HG02623 (cell line): Measurements from ENCODE around the gene MYO3B.
"Not testable (repeated sequence)": the region's sequence is repeated elsewhere in the genome, so short reads cannot be mapped to it uniquely, and the experiment has no call there.

Experiments
- ATAC-seq: cut with Tn5 transposase; IDR thresholded peaks from one replicate; pipeline ENCODE4 v1.9.1; 2021; ENCODE audit warnings: moderate library complexity; ENCODE audit not compliant: unreplicated experiment

The MYO3B gene

DNA sequence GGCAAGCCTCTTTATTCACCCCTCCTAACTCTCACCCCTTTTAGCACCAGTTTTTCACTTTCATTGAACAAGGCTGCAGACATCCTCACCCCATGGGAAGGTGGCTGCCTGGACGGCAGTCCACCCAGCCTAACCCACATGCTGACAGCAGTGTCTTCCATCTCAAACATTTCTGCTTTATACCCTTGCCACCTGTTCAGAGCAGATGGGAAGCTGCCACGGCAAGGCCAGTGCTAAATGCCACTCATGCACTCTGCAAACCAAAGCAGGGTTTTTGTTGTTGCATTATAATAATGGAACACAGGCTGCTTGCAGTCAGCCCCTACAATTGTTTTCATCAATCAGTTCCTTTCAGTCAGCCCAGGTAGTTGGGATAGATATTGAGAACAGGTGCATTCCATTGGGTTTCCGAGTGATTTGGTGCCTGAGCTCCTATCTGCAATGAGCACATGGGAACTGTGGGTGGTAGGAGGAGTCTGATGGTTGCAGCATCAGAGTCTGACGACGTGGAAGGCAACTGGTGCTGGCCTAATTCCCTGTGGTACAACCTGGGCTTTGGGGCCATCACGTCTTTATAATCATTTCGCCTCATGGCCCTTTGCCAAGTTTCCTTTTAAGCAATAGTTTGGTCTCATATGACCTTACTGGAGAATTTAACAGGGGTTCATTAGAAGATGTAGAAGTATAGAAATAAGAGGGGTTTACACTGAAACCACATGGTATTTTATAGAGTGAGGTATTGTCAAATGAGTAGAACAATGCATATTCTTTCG is 284.7 kb downstream of the MYO3B start:
- no peak for ATAC-seq

DNA sequence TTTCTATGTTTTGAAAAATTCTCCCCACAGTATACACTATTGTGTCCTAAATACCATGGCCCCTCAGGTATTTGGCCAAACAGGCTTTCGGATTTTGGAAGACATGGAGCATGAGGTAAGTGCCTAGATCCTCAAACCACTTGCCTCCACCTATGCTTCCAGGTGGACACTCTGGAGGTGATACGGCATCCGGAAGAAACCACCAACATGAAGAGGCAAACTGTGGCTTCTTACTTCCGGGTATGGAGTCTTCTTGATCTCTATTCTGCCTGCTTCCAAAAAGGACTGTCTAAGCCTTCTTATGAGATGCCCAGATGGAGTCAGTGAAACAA is 285.2 kb downstream of the MYO3B start:
- ATAC-seq, result no peak

- no peak for ATAC-seq
Observed at GRCh38 chr2:170464268-170464667, 286.3 kb downstream of the MYO3B start.

DNA sequence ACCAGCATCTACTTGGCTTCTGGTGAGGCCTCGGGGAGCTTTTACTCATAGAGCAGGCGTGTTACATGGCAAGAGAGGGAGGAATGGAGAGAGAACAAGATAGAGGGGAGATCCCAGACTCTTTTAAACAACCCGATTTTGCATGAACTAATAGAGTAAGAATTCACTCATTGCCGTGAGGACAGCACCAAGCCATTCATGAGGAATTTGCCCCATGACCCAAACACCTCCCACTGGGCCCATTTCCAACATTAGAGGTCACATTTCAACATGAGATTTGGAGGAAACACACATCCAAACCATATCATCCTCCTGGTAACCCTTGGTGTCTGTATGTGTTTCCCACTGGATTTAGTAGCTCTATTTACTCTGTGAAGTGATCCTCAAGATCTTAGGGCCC is 287.3 kb downstream of the MYO3B start:
- no peak for ATAC-seq

DNA sequence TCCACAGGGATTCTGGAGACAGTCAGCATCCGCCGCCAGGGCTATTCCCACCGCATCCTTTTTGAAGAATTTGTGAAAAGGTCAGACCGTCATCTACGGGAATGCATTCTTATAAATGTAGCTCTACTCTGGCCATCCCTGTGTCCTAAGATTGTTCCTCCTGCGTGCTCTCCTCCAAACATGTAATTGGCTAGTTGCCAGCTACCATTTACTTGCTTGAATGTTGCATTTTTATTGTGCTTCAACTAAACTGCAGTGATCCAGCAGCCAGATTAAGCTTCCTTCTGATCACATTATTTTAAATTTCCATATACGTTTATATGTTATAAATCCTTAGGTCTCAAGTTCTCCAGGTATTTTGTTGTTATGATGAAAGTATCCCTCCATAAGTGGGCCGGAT is 288.7 kb downstream of the MYO3B start:
- ATAC-seq, result no peak

DNA sequence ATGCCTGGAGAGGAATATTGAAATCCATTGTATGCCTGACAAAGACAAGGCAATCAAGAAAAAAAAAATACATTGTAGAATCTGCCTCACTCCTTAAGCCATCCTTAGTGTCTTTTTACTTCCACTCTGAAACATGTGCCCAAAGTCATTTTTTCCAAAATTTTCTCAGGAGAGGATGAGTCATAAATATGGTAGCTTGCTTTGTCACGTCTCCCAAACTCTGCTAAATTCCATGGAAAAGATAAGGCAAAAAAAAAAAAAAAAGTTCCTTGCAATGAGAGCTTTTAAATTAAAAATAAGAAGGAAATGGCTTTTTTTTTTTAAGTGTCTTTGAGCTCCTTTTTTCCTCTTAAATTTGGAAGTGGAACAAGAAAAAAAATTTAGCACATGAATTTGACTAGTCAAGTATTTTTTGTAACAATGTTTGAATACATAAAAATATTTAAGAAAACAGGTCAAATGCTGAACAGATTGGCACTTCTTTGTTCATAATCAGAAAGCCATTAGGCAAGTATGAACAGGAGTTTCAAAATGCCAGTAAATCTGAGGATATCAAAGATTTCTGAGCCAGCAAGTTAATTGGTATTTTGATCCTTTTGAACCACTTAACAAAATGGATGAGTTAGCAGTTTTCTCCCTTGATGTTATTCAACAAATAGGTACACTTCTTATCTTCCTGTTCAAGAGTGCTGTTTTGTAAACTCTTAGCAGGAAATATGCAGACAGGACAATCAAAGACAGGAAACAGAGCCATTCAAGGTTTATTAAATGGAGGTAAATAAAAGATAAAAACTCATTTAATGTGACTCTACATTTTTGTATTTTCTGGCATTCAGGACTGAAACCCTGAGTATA is 289.8 kb downstream of the MYO3B start:
- no peak for ATAC-seq

- ATAC-seq, result no peak
Observed at GRCh38 chr2:170468557-170468956, 290.6 kb downstream of the MYO3B start.

- not testable (repeated sequence) for ATAC-seq
Observed at GRCh38 chr2:170472498-170472897, 294.6 kb downstream of the MYO3B start.

- ATAC-seq, result no peak
Observed at GRCh38 chr2:170475878-170476277, 297.9 kb downstream of the MYO3B start.

- ATAC-seq, result no peak
Observed at GRCh38 chr2:170477630-170478029, 299.7 kb downstream of the MYO3B start.

DNA sequence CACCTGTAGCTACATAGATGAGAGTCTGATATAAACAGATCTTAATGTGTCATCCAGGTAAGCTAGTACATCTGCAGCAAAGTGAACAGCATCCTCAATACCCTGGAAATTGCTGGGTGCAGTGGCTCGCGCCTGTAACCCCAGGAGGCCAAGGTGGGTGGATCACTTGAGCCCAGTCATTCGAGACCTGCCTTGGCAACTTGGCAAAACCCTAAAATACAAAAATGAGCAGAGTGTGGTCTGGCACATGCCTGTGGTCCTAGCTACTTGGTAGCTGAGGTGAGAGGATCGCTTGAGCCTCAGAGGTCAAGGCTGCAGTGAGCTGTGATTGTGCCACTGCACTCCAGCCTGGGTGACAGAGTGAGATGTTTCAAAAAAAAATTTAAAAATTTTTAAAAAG is 303.3 kb downstream of the MYO3B start:
- ATAC-seq, result no peak

GRCh38 chr2:170484552-170484951 is 306.6 kb downstream of the MYO3B start:
- ATAC-seq, result no peak

DNA sequence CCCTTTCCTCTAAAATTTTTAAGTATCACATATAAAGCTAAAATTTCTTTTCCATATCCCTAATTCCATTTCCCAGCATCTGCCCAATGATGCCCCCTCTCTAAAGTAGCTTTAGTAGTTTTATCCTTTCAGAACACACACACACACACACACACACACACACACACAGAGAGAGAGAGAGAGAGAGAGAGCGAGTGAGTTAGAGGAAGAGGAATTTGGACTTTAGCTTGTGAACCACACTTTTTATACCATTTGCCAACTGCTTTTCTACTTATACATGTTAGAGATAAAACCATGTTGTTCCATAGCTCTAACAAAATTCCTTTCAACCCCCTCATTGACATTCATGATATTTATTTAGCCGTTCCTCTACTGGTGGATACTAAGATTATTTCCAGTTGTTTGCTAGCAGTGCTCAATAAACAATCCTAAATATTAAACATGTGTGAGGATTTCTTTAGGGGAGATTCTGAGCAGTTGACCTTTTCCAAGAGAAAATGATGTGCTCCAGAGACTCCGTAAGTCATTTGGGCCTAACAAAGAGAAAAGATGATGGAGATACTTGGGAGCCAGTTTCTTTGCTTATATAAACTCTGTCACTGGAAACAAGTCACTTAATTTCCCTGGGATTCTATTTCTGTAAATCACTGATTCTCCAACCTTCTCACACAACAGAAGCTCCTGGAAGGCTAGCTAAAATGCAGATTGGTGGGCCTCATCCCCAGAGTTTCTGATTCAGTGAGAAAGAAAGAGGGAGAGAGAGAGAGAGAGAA is 307.5 kb downstream of the MYO3B start:
- ATAC-seq, result no peak

- ATAC-seq, result no peak
Observed at GRCh38 chr2:170486730-170487129, 308.8 kb downstream of the MYO3B start.

GRCh38 chr2:170488807-170489206 is 310.9 kb downstream of the MYO3B start:
- ATAC-seq, result no peak

DNA sequence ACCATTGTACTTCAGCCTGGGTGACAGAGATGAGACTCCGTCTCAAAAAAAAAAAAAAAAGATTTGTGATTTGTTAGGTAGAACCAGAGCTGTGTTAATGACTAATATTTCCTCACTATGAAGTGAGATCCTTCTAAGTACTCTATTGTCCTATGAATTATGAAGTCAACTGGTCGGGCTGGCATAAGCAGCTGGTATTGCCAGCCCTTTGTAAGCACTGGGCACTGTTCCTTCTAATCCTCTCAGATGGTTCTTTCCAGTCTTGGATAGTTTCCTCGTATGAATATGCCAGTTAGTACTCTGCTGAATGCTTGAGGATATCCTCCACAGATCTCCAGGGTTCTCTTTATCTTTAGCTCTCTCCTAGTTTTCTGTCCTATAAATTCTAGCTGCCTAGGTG is 314.1 kb downstream of the MYO3B start:
- ATAC-seq, result no peak

GRCh38 chr2:170493426-170494097 is 315.6 kb downstream of the MYO3B start:
- no peak for ATAC-seq

DNA sequence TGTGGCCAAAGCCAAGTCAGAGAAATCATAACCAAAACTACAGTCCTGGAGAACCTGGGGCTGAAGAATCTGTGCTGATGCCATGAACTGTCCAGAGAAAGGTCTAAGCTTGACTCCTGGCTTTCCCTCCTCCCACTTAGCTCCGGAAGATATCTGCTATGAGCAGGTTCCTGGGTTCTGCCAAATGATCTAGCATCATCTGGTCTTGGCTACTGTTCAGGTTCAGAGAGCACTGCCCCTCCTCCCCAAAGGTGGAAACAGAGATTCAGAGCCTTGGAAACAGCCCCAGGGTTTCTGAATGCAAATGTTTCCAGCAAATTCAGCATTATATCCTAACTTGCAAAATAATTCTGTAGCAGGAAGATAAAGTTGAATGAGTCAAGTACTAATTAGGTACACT is 317.9 kb downstream of the MYO3B start:
- ATAC-seq, result no peak

DNA sequence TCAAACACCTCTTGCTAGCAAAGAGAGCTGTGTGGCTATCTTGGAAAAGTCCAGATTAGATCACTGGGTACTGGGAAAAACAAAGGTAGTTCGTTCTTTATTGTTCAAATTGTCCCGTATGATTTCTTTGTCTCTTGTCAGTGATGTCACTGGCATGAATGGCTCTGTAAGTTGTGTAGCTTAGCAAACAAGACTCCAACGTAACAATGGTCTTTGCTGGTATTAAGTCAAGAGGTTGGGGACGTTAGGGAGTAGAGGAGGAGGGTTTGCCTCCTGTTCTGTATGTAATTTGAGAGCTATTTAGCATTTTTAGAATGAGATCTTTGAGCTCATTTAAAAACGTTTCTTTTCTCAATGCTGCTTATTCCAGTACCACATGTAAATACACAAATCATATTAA is 320.7 kb downstream of the MYO3B start:
- ATAC-seq, result no peak

DNA sequence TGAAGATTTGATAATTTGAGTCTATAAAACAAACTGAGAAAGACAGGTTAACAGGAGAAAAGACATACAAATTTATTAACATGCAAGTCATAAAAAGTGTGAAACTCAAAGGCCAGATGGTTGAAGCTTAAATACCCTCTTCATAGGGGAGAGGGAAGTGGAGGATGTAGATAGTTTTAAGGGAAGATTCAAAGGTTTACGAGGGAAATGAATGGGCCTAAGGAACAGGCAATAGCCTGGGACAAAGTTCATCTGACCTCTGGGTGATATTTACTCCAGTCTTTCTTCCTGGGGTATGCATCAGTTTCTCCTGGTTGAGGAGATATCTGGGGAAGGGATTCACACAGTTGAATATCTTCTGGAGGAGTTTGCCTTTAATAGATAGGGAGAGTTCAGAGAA is 322.2 kb downstream of the MYO3B start:
- ATAC-seq, result no peak

- ATAC-seq, result no peak
Observed at GRCh38 chr2:170500770-170501169, 322.8 kb downstream of the MYO3B start.
